Stimulated activated CD8-positive, alpha-beta memory T cell treated with anti-CD3 and anti-CD28 coated beads, Interleukin-7, amount 100 ng/mL, for 4 hours (primary cell): Measurements from ENCODE around the gene PPP5C.

Experiments used
- DNase-seq, 2 donors: peaks; one replicate each; pipeline ENCODE4 v3.0.0-alpha.2; 2020; ENCODE audit warnings: low read depth in 2 of 2

PPP5C gene

GRCh38 chr19:46330319-46330918, 16.5 kb upstream of the PPP5C start:
- DNase-seq: no peak

GRCh38 chr19:46337487-46337886, 9.4 kb upstream of the PPP5C start:
- DNase-seq: no peak

DNA sequence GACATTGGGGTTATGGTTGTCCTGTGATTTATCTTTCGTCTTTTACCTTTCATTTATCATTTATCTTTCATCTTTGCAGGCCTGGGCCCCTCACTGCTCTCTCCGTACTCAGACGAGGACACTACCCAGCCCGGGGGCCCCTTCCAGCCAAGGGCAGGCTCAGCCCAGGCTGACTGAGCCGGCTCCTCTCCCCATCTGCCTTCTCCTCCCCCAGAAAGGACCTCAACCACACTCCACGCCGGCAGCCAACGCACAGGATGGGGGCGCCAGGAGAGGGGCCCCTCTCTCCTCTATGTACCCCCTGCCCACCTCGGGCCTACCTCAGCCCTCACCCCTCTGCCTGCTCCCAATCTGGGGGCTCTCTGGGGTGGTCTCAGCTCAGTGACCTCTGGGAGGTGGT, 7.4 kb upstream of the PPP5C start:
- DNase-seq: no peak

GRCh38 chr19:46340051-46340659, 6.7 kb upstream of the PPP5C start:
- no peak for DNase-seq

DNA sequence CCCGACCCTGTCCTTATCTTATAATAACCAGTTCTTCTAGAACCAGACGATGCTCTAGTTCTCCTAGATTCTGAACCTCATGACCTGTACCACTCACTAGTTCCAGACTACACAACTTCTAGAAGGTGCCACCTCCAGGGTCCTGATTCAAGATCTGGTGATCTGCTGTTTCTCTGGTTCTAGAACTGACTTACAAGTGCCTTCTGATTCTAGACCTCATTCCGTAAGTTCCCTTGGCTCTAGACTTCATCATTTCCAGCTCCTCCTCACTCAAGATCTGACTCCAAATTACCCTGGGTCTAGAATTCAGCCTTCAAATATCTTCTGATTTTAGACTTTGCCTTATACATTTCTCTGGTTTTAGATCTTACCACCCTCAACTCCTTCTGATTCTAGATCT, 5.0 kb upstream of the PPP5C start:
- DNase-seq: no peak

DNA sequence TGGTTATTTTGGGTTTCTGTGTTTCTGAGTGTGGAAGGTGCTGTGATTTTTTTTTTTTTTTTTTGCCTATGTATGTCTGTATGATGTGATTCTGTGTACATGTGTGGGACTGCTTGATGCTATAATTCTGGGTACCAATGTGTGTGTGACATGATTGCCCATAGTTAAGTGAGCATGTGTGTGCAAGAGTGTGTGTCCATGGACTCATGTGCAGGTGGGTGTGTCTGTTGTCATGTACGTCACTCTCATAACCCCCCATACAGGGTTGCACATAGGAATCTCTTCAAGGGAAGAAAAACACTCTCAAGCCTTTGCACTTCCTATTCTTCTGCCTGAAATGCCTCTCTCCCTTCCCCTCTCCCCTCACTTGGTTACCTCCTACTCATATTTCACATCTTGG, 2.5 kb upstream of the PPP5C start:
- DNase-seq: no peak

GRCh38 chr19:46345157-46345556, 1.7 kb upstream of the PPP5C start:
- no peak for DNase-seq

- no peak for DNase-seq
These were observed 641 bp downstream of the PPP5C start for GRCh38 chr19:46347572-46347883.

GRCh38 chr19:46347985-46348384, 1.1 kb downstream of the PPP5C start:
- no peak for DNase-seq

DNA sequence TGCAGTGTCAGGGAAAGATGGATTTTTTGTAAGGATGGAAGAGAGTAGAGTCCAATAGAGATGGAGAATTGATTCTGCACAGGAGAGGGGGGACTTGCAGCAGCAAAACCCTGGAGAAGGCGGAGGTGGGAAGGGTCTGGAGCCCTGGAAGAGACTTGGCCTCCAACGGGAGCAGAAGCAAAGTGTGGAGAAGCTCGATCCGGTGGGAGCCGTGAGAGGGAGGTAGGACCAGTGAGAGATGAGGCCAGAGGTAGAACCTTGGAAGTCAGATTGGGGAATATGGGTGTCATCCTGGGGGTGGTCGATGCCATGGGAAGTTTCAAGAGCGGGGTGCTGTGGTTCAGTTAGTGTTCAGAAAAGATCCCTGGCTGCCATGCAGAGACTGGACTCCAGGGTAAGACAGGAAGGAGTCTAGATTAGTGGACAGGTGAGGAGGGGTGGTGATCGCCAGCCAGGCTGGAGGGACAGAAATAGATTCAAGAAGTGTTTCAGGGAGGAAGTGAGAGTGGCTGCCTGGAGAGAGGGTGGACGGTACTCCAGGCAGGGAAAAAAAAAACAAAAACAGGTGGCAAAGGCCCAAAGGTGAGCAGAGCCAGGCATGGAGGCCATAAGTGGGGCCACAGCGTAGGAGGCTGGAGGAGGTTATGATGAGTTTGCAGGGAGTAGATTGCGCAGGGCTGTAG, 2.6 kb downstream of the PPP5C start:
- DNase-seq: no peak

DNA sequence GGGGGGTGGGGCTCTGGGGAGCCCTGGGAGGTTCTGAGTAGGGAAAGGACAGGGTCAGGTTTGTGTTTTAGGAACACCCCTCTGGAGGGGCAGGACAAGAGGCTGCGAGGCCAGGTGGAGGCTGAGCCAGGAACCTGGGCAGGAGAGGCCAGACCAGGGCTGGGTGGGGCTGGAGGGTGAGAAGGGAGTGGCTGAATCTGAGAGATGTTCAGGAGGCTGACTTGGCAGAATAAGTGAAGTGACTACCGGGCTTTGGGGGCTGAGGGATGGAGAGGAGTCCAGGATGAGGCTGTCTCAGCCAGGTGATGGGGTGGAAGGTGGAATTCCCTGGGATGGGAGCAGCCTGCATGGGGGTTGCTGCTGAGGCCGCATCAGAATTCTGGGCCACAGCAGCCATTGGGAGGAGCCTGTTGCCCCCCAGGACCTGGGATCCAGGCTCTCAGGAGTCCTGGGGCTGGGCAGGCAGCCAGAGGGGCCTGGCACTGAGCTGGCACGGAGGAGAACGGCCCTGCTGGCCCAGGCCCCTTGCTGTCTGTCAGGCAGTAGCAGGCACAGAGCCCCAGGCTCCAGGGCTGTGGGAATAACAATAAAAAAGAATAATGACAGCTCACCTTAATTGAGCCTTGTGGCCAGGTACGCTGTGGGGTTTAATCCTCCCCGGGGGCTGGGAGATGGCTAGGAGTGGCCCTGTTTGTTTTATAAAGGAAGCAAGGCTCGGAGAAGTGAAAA, 3.3 kb downstream of the PPP5C start:
- DNase-seq: no peak

GRCh38 chr19:46350758-46351159, 3.9 kb downstream of the PPP5C start:
- peak in 1 of 2 donors; percentile 17 for DNase-seq

- DNase-seq: peak; percentile 17 to 19
These were observed 4.6 kb downstream of the PPP5C start for GRCh38 chr19:46351241-46352041.

- DNase-seq: no peak
These were observed 7.0 kb downstream of the PPP5C start for GRCh38 chr19:46353730-46354528.

GRCh38 chr19:46355234-46356148, 8.6 kb downstream of the PPP5C start:
- DNase-seq: no peak

- no peak for DNase-seq
These were observed 9.5 kb downstream of the PPP5C start for GRCh38 chr19:46356149-46357055.

DNA sequence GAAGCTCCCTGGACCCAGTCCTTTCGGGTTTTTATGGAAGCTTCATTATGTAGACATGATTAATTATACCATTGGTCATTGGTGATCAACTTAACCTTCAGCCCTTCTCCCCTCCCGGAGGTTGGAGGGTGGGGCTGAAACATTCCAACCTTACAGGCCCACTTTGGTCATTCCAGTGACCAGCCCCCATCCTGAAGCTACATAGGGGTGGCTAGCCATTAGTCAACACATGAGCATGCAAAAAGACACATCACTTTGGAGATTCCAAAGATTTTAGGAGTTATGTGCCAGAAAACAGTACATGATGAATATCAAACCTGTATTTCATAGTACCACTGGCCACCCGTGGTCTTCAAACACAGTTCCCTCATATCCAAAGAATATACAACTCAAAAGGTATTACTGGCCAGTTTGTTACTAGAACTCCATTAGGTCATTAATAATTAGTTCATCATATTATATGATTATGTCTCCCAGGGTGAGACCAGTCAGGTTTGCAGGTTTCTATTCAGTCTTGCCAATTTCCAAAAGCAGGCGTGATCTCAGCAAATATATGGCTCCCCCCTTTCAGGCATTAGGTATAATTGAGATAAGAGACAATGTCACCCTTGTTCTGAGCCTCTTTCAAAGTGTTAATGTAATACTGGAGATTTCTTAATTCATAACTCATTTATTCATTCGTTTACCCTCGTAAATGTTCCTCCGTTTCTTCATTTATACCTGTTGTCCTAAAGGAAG, 11.1 kb downstream of the PPP5C start:
- no peak for DNase-seq

DNA sequence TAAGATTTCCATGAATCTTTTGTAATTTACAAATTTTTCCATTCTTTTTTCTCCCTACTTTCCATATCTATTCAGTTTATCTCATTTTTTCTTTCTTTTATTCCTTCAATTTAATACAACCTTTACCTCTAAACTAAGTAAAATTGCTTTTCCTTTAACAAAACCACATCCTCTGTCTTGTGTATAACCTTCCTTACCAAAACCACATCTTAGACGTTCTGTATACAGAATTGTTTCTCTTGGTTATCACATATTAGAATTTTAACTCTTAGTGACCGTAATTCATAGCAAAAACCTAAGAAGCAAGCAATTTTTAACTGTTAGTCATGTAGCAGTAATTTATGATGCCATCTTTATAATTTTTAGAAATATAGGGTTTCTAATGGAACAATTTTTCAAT, 15.0 kb downstream of the PPP5C start:
- no peak for DNase-seq
